PC-3 (cell line): Measurements from ENCODE around the gene NTHL1. TPM values are rescaled to one million over a fixed set of nuclear protein-coding genes. Genes with fewer than 3 reads are reported as not detected.

Experiments used
- ATAC-seq: fragments of 200-7000 bp; cut with Tn5 transposase; 2 replicates; pipeline ENCODE4 v1.9.1; 2020; ENCODE audit warnings: mild to moderate bottlenecking, moderate library complexity
- BruUV-seq: library from RNA; stranded (reverse); fragments of 400-500 nt; replicated peaks from 2 replicates; lab custom pipeline; 2021; lab: Mats Ljungman, UMichigan
- CTCF ChIA-PET: fragments of 300-600 bp; sonication (Branson Sonifier 250); formaldehyde crosslinking; loops from one replicate; lab custom pipeline; 2022; ENCODE audit warnings: antibody characterized with exemption; lab: Charles Lee
- POLR2A ChIA-PET: fragments of 300-600 bp; sonication (Branson Sonifier 250); formaldehyde crosslinking; loops from one replicate; lab custom pipeline; 2022; ENCODE audit warnings: antibody characterized with exemption; ENCODE audit not compliant: unreplicated experiment; lab: Charles Lee
- DNase-seq: peaks from one replicate; pipeline ENCODE4 v3.0.0-alpha.2; 2015
- H2AFZ ChIP-seq: fragments of 300-600 bp; sonication (generic); 2 replicates; pipeline ENCODE4 v1.6.0; 2016; ENCODE audit warnings: antibody characterized with exemption, low read length
- H3F3A ChIP-seq: fragments of 300-600 bp; sonication (generic); one replicate; pipeline ENCODE4 v1.6.0; 2017; ENCODE audit warnings: antibody characterized with exemption, low read length, control low read depth, mild to moderate bottlenecking; ENCODE audit not compliant: unreplicated experiment
- H3K27ac ChIP-seq: fragments of 300-600 bp; sonication (generic); 2 replicates; pipeline ENCODE4 v1.5.1; 2016; ENCODE audit warnings: mild to moderate bottlenecking, low read length
- H3K27me3 ChIP-seq: fragments of 300-600 bp; sonication (generic); 2 replicates; pipeline ENCODE4 v1.6.1; 2016; ENCODE audit warnings: low read length, mixed read lengths
- H3K36me3 ChIP-seq: fragments of 300-600 bp; sonication (generic); 2 replicates; pipeline ENCODE4 v1.6.1; 2016; ENCODE audit warnings: low read depth, mixed run types, low read length, mixed read lengths
- H3K4me1 ChIP-seq: fragments of 300-600 bp; sonication (generic); 2 replicates; pipeline ENCODE4 v1.5.1; 2016; ENCODE audit warnings: low read length; ENCODE audit not compliant: insufficient read depth
- H3K4me2 ChIP-seq: fragments of 300-600 bp; sonication (generic); 2 replicates; pipeline ENCODE4 v1.6.0; 2016; ENCODE audit warnings: low read length
- H3K4me3 ChIP-seq: fragments of 300-600 bp; sonication (generic); 2 replicates; pipeline ENCODE4 v1.5.1; 2016; ENCODE audit warnings: mild to moderate bottlenecking, low read length, mixed read lengths
- H3K79me2 ChIP-seq: fragments of 300-600 bp; sonication (generic); 2 replicates; pipeline ENCODE4 v1.6.1; 2017; ENCODE audit warnings: low read length, mixed read lengths
- H3K9ac ChIP-seq: fragments of 300-600 bp; sonication (generic); 2 replicates; pipeline ENCODE4 v1.6.0; 2016; ENCODE audit warnings: mild to moderate bottlenecking, low read length
- H3K9me2 ChIP-seq: fragments of 300-600 bp; sonication (generic); replicated peaks from 2 replicates; pipeline ENCODE4 v1.6.1; 2016; ENCODE audit warnings: mixed run types, low read length, mixed read lengths
- H3K9me3 ChIP-seq: fragments of 300-600 bp; sonication (generic); 2 replicates; pipeline ENCODE4 v1.6.1; 2016; ENCODE audit warnings: low read length, mixed read lengths
- H4K20me1 ChIP-seq: fragments of 300-600 bp; sonication (generic); 2 replicates; pipeline ENCODE4 v1.6.1; 2016; ENCODE audit warnings: low read length, mixed read lengths
- CTCF ChIP-seq: fragments of 300-600 bp; sonication (generic); conservative IDR thresholded peaks from 2 replicates; pipeline ENCODE4 v1.5.1; 2017; ENCODE audit warnings: antibody characterized with exemption, low read depth, mild to moderate bottlenecking, low read length
- EZH2 ChIP-seq: fragments of 300-600 bp; sonication (generic); IDR thresholded peaks from one replicate; pipeline ENCODE4 v1.6.1; 2017; ENCODE audit warnings: antibody characterized with exemption, mild to moderate bottlenecking, low read length; ENCODE audit not compliant: unreplicated experiment
- EZH2phosphoT487 ChIP-seq: fragments of 300-600 bp; sonication (generic); IDR thresholded peaks from 2 replicates; pipeline ENCODE4 v1.6.1; 2018; ENCODE audit warnings: mild to moderate bottlenecking, antibody characterized with exemption, low read length, borderline replicate concordance
- intact Hi-C: fragments of 100-400 bp; cut with micrococcal nuclease; formaldehyde crosslinking; loops from 2 replicates; pipeline ENCODE4 v1.9.0; 2023
- total RNA-seq: library from RNA; depleted of rRNA; stranded (reverse); fragments of >200 nt; gene quantifications from 2 replicates; pipeline ENCODE4 v1.2.3, GENCODE V29; 2014

The NTHL1 gene
- total RNA-seq, 1 experiment from 2014 or later: 90.1 TPM

- no peaks in the 10 kb centered on the region for H3K9me2 ChIP-seq
- no peak overlapping the region for H3K27ac ChIP-seq
- H3K4me1 ChIP-seq: peaks cover 25% of the 10 kb centered on the region
- peaks cover 3% of the 10 kb centered on the region; the same call in 1 of the 2 replicates for H3K36me3 ChIP-seq
- H3K27me3 ChIP-seq: no peaks in the 10 kb centered on the region
- intact Hi-C loops: no loop called here
- DNase-seq (no peak), ATAC-seq (no peak)
- TF ChIP-seq CTCF: no peak
- no peak for TF ChIP-seq EZH2phosphoT487
- TF ChIP-seq EZH2: no peak
- H3K9me3 ChIP-seq: no peaks in the 10 kb centered on the region
- CTCF ChIA-PET: no interaction called here
- no peak overlapping the region for H2AFZ ChIP-seq
- H3K79me2 ChIP-seq: peaks cover 73% of the 10 kb centered on the region
- BruUV-seq: no TSS peak
- POLR2A ChIA-PET: no interaction called here
- no peak overlapping the region for H3K9ac ChIP-seq
- no peaks in the 10 kb centered on the region for H3F3A ChIP-seq
- no peak overlapping the region for H3K4me2 ChIP-seq
- H3K4me3 ChIP-seq: no peak overlapping the region
- H4K20me1 ChIP-seq: peaks cover 33% of the 10 kb centered on the region
Measured at GRCh38 chr16:2006317-2006716, 41.3 kb downstream of the NTHL1 start.

GRCh38 chr16:2005646-2006045 lies 42.0 kb downstream of the NTHL1 start:
- Histone ChIP-seq H3K4me3 (no peak overlapping the region), H3K79me2 (peaks cover 73% of the 10 kb centered on the region), H3K4me2 (no peak overlapping the region), H3K4me1 (peaks cover 23% of the 10 kb centered on the region), H3K9me2 (no peaks in the 10 kb centered on the region), H4K20me1 (peaks cover 33% of the 10 kb centered on the region), H3K36me3 (peaks cover 3% of the 10 kb centered on the region; the same call in 1 of the 2 replicates), H3K9me3 (no peaks in the 10 kb centered on the region), H2AFZ (no peak overlapping the region), H3F3A (no peaks in the 10 kb centered on the region), H3K27ac (no peak overlapping the region), H3K27me3 (no peaks in the 10 kb centered on the region), H3K9ac (no peak overlapping the region)
- DNase-seq (no peak), ATAC-seq (no peak)
- ChIA-PET POLR2A (no interaction called here), CTCF (no interaction called here)
- intact Hi-C loops: no loop called here
- TF ChIP-seq EZH2 (no peak), EZH2phosphoT487 (no peak), CTCF (no peak)
- no TSS peak for BruUV-seq

DNA sequence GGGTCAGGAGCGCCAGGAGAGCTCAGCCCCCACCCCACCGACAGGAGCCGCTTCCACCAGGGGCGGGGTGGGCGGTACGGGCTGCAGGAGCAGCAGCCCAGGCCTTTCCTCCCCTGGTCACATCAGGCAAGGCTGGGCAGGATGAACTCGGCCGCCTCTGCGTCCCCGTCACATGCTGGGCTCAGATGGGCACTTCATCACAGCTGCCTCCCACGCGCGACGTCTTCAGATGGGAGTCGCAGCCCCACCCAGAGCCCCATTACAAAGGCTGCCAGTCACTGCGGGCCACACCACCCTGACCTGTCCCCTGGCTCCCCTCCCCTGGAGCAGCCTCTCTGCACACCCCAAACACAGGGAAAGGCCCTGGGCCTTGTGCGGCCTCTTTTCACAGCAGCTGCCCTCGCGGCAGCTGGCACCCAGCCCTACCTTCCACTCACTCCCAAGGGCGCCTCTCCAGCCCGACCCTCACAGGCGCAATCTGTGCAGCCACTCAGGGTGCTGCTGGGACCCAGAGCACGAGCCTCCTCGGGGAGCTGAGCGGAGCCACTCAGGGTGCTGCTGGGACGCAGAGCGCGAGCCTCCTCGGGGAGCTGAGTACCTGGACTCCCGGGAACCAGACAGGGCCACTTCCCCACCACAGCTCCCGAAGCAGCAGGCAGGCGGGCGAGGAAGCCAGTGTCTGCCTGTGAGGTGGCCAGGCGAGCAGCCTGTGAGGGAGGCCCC lies 42.7 kb downstream of the NTHL1 start:
- CTCF ChIA-PET: no interaction called here
- no peak for ATAC-seq

More for the DNA sequence above, 42.7 kb downstream of the NTHL1 start:
- Histone ChIP-seq H3K9me3 (no peaks in the 10 kb centered on the region), H3K4me3 (no peak overlapping the region), H3K36me3 (peaks cover 4% of the 10 kb centered on the region; the same call in 1 of the 2 replicates), H3K4me2 (no peak overlapping the region), H3K79me2 (peaks cover 66% of the 10 kb centered on the region), H4K20me1 (peaks cover 33% of the 10 kb centered on the region), H3K9me2 (no peaks in the 10 kb centered on the region), H3K27me3 (no peaks in the 10 kb centered on the region), H3K27ac (no peak overlapping the region), H3F3A (no peaks in the 10 kb centered on the region), H3K9ac (no peak overlapping the region), H2AFZ (no peak overlapping the region), H3K4me1 (peaks cover 16% of the 10 kb centered on the region)
- TF ChIP-seq EZH2: no peak
- TF ChIP-seq EZH2phosphoT487: no peak
- no peak for TF ChIP-seq CTCF
- no peak for DNase-seq
- POLR2A ChIA-PET: no interaction called here
- BruUV-seq: no TSS peak
- intact Hi-C loops: no loop called here
